IPS-20b (cell line): Measurements from ENCODE around the gene TMEM176B.

Experiments used
- H3K27ac ChIP-seq: one replicate; pipeline ENCODE4 v1.5.1; 2013; ENCODE audit warnings: low read length
- H3K27me3 ChIP-seq: 2 replicates; pipeline ENCODE4 v1.6.1; 2013; ENCODE audit warnings: mild to moderate bottlenecking, low read length, inconsistent platforms; ENCODE audit not compliant: insufficient read depth
- H3K36me3 ChIP-seq: 2 replicates; pipeline ENCODE4 v1.6.1; 2013; ENCODE audit warnings: low read depth, mild to moderate bottlenecking, inconsistent platforms, low read length, moderate library complexity; ENCODE audit not compliant: insufficient read depth
- H3K4me1 ChIP-seq: 2 replicates; pipeline ENCODE4 v1.6.1; 2013; ENCODE audit warnings: mild to moderate bottlenecking, control low read depth, inconsistent platforms, low read length, moderate library complexity; ENCODE audit not compliant: insufficient read depth
- H3K4me3 ChIP-seq: 2 replicates; pipeline ENCODE4 v1.5.1; 2013; ENCODE audit warnings: mild to moderate bottlenecking, low read length, inconsistent platforms
- H3K9ac ChIP-seq: 2 replicates; pipeline ENCODE4 v1.6.1; 2013; ENCODE audit warnings: low read depth, mild to moderate bottlenecking, inconsistent platforms, low read length, moderate library complexity
- H3K9me3 ChIP-seq: 2 replicates; pipeline ENCODE4 v1.6.1; 2013; ENCODE audit warnings: mild to moderate bottlenecking, low read depth, low read length, inconsistent platforms; ENCODE audit not compliant: insufficient read depth

Gene TMEM176B

DNA sequence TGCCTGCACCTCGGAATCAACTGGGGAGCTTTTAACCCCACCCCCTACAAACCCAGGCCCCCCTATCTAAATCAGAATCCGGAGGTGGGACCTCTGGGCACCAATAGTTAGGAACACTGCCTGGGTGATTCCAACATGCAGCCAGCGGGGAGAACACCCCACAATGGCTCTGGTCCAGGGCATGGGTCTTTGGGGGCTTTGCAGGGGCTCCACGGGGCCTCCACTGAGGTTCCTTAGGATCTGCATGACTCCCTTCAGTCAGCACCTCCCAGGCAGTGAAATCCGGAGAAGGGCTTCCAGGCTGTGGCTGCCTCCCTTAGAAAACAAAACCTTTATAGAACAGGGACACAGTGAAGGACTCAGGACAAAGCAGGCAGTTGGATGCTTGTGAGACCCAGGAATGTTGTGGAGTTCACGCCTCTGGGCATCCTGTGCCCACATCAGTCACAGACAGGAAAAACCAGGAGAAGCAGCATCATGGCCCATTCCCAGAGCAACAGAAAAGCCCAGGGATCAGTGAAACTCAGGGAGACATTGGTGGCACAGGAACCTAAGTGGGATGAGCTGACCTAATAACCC lies 35.6 kb upstream of the TMEM176B start:
- no peak overlapping the region for H3K4me3 ChIP-seq
- no peaks in the 10 kb centered on the region; the same call in 1 of the 2 replicates for H3K27me3 ChIP-seq
- H3K4me1 ChIP-seq: no peaks in the 10 kb centered on the region
- H3K27ac ChIP-seq: no peak overlapping the region
- H3K9me3 ChIP-seq: no peaks in the 10 kb centered on the region
- H3K36me3 ChIP-seq: no peaks in the 10 kb centered on the region
- H3K9ac ChIP-seq: no peak overlapping the region

DNA sequence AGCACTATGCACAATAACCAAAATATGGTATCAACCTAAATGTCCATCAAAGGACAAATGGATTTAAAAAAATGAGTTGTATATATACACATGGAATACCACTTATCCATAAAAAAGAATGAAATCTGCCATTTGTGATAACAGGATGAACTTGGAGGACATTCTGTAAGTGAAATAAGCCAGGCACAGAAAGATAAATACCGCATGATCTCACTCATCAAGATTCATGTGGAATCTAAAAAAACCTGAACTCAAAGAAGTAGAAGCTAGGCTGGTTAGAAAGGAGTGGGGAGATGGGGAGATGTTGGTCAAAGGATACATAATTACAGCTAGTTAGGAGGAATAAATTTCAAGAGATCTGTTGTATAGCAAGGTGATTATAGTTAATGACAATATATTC lies 34.9 kb upstream of the TMEM176B start:
- Histone ChIP-seq H3K36me3 (no peaks in the 10 kb centered on the region), H3K4me3 (no peak overlapping the region), H3K9ac (no peak overlapping the region), H3K27me3 (no peaks in the 10 kb centered on the region; the same call in 1 of the 2 replicates), H3K4me1 (no peaks in the 10 kb centered on the region), H3K27ac (no peak overlapping the region), H3K9me3 (no peaks in the 10 kb centered on the region)

DNA sequence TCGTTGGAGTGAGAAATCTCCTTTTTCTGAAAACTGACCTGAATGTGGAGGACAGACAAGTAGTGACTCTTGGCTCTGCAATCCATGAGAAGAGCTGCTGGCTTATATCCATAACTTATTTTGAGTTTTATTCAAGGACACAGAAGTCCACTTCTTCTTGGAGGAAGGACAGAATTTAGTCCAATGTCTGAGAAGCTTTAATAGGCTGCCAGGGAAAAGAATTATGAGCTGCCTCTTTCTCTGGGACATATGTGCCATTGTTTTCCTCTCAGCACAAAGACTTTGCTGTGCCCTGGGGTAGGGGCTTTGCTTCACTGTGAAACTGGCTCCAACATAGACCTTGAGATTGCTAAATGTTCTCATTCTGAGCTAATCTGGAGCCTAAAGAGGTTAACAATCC lies 31.7 kb upstream of the TMEM176B start:
- H3K36me3 ChIP-seq: no peaks in the 10 kb centered on the region
- H3K4me3 ChIP-seq: no peak overlapping the region
- H3K4me1 ChIP-seq: no peaks in the 10 kb centered on the region
- H3K27me3 ChIP-seq: no peaks in the 10 kb centered on the region; the same call in 1 of the 2 replicates
- no peak overlapping the region for H3K27ac ChIP-seq
- no peaks in the 10 kb centered on the region for H3K9me3 ChIP-seq
- no peak overlapping the region for H3K9ac ChIP-seq

DNA sequence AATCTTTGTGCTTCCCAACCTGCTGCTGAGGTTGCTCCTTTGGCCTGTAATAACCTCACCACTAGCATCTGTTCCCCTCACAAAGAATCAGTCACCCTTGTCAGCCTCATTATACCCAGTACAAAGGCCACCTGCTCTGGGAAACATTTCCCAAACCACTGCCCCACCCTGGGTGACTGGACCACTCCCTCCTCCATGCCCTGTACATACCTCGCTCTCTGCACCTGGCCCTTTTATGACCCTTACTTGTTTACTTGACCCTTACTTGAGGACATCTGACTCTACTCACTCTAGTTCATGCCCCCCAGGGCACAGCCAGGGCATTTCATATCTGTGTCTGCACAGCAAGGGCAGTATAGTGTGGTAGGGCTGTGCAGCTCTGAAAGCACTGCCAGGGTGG lies 30.8 kb upstream of the TMEM176B start:
- no peak overlapping the region for H3K27ac ChIP-seq
- no peak overlapping the region for H3K4me3 ChIP-seq
- no peaks in the 10 kb centered on the region for H3K9me3 ChIP-seq
- H3K36me3 ChIP-seq: no peaks in the 10 kb centered on the region
- H3K4me1 ChIP-seq: no peaks in the 10 kb centered on the region
- no peaks in the 10 kb centered on the region for H3K27me3 ChIP-seq
- H3K9ac ChIP-seq: no peak overlapping the region

DNA sequence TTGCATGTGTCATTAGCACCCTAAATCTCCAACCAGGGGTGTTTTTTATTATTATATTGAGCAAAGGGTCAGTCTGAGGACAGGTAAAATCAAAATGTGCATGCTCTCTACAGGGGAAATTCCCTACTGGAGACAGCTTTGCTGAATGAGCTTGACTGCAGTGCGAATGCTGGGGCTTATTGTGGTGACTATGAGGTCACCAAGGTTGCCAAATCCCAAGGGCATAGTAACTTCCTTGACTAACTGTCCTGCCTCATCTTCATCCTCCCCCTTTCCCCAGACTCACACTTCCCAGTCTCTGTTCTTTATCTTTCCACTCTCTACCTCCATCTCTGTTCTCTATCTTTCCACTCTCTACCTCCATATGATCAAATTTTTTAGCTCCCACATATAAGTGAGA lies 29.3 kb upstream of the TMEM176B start:
- Histone ChIP-seq H3K9ac (no peak overlapping the region), H3K27ac (no peak overlapping the region), H3K4me3 (no peak overlapping the region), H3K36me3 (no peaks in the 10 kb centered on the region), H3K9me3 (no peaks in the 10 kb centered on the region), H3K27me3 (no peaks in the 10 kb centered on the region), H3K4me1 (no peaks in the 10 kb centered on the region)

DNA sequence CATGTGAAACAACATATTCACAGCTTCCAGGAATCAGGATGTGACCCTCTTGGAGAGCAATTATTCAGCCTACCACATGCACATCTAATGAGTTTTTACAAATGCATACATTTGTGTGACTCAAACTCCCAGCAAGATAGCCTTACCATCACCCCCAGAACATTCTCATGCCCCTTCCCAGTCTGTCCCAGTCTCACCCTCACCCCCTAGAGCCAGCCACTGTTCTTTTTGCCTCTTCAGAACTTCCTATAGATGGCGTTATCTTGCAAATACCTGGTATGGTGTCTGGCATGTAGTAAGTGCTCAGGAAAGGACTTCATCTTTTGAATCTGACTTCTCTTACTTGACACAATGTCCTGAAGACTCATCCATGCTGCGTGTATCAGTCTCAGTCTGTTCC lies 28.2 kb upstream of the TMEM176B start:
- Histone ChIP-seq H3K4me1 (no peaks in the 10 kb centered on the region), H3K27me3 (no peaks in the 10 kb centered on the region), H3K4me3 (no peak overlapping the region), H3K9me3 (no peaks in the 10 kb centered on the region), H3K36me3 (no peaks in the 10 kb centered on the region), H3K9ac (no peak overlapping the region), H3K27ac (no peak overlapping the region)

DNA sequence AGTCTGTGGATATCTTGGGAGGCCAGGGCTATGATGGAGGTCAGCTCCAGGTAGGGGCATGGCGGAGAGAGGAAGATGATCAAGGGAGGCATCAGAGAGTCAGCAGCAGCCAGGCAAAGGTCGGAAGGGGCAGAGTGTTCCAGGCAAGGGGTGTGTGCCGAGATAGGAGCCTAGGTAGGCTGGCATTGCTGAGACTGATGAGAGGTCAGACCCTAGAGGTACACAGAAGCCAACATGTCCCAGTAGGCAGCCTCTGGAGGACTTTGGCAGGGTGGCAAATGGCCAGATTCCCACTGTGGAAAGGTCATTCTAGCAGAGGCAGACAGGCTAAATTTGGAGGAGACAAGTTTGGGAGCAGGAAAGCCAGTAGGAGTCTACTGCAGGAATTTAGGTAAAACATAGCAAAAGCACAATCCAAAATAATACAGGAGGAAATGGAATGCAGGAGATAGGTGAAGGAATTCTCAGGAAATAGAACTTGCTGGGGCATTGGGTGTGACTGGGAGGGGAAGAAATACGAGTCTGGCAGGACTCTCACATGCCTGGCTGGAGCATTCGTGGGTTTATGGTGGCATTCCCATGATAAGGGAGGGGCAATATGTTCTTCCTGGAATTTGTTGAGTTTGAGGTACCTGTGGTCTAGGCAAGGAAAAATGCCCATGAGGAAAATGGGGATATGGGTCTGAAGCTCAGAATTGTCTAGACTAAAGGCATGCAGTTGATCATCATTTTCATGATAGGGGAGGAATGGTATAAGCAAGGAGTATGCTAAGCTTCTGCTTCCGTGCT lies 26.1 kb upstream of the TMEM176B start:
- Histone ChIP-seq H3K27ac (no peak overlapping the region), H3K9me3 (no peaks in the 10 kb centered on the region), H3K36me3 (no peaks in the 10 kb centered on the region), H3K4me3 (no peak overlapping the region), H3K27me3 (no peaks in the 10 kb centered on the region), H3K9ac (no peak overlapping the region), H3K4me1 (no peaks in the 10 kb centered on the region)

DNA sequence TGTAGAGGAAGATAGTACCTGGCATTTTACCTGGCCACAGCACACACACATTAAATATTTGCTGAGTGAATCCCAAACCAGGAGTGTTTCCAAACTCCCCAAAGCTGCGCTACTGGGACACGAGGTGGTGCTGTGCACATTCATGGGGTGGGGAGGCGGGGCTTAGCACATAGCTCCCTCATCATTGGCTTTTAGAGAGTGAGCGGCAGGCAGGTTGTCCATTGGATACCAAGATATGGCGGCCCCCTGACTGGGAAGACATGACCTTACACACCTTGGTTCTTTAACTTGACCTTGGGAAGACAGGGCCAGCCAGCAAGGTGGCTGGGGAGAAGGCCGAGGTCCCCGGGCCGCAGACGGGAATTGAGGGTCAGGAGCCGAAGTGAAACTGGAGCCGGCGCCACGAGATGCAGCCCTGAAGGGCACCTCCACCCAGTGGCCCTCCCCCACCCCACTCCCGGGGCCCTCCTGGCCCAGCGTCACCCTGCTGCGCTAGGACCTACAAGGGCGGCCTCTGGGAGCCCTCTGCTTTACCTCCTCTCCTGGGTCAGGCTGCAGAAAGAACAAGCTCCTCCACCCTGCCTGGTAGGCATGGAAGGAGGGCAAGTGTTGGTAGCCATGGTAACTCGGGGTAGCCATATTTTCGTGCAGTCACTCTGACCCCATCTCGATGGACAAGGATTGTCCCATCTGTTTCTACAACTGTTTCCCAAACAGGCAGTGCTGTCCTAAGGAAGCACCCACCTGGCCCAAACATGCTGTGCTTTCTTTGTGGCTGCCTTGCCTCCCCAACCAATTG lies 24.4 kb upstream of the TMEM176B start:
- Histone ChIP-seq H3K9ac (no peak overlapping the region), H3K27ac (no peak overlapping the region), H3K36me3 (no peaks in the 10 kb centered on the region), H3K9me3 (no peaks in the 10 kb centered on the region), H3K4me1 (peaks cover 3% of the 10 kb centered on the region; the same call in 1 of the 2 replicates), H3K27me3 (no peaks in the 10 kb centered on the region), H3K4me3 (no peak overlapping the region)

DNA sequence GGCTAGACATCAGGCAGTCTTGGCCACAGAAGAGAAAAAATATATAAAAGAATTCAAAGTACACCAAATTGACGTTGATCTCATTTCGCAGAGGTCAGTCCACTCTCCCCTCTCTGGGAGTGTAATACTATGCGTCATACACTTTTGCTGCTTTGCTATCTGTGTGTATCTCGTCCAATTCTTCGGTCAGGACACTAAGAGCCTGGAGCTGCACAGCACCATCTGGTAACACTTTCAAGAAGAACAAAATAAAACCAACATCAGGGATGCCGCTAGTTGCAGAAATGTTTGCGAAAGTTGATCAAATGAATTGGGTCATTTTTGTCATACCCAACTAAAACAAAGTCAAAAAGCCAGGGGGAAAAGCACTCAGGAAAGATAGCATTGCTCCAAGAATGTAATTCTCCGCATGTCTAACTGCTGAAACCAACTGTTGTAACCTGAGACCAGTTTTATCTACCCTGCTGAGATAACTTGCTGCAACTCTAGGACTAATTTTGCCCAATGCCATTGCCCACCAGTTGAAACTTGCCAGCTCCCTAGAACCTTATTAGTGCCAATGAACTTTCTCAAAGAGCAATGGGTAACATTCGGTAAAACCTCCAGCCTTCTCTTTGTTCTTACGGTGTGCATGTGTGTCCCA lies 23.4 kb upstream of the TMEM176B start:
- no peak overlapping the region for H3K9ac ChIP-seq
- no peaks in the 10 kb centered on the region for H3K9me3 ChIP-seq
- H3K36me3 ChIP-seq: no peaks in the 10 kb centered on the region
- peaks cover 3% of the 10 kb centered on the region; the same call in 1 of the 2 replicates for H3K4me1 ChIP-seq
- H3K4me3 ChIP-seq: no peak overlapping the region
- H3K27me3 ChIP-seq: no peaks in the 10 kb centered on the region; the same call in 1 of the 2 replicates
- H3K27ac ChIP-seq: no peak overlapping the region

DNA sequence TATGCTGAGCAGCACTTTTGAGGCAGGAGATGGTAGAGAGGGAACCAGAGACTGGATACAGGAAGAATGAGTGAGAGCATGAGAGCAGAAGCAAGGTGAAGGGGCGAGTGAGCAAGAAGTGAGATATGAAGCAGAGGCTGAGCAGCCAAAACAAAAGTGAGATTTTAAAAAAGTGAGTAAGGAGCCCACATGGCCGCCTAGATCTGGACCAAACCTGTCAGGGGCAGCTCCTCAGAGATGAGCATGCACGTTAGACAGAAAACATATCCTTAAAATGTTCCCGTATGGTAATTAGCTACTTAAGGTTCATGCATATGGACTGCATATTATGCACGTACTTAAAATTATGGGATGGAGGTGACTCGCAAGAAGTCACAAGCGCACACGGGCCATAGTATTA lies 22.9 kb upstream of the TMEM176B start:
- Histone ChIP-seq H3K4me1 (peaks cover 3% of the 10 kb centered on the region; the same call in 1 of the 2 replicates), H3K36me3 (no peaks in the 10 kb centered on the region), H3K27me3 (no peaks in the 10 kb centered on the region; the same call in 1 of the 2 replicates), H3K9me3 (no peaks in the 10 kb centered on the region), H3K4me3 (no peak overlapping the region), H3K9ac (no peak overlapping the region), H3K27ac (no peak overlapping the region)

DNA sequence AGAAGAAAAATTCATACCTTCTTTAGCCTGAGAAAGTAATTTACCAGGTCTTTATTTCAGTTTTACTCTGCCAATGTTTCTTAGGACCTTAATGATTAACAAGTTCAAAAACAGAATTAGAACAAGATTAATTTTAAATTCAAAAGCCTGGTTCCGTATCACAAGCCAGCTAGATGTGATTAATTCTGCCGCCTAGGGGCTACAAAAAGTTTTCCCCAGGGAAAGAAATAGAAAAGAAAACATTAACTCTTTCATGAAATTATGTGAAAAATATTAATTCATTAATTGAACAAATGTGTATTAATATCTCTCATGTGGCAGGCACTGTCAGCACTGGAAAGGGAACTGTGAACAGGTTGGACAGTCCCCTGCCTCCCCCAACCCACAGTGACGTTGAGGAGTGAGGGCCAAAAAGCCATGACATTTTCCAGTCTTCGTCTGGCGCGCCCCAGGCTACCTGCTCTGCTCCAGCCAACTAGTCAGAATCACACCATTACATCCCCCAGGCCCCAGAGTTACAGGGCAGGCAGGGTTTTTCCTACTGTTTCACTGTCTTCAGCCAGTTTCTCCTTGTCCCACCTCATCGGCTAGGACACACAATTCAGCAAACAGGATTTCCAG lies 20.5 kb upstream of the TMEM176B start:
- Histone ChIP-seq H3K9ac (no peak overlapping the region), H3K27ac (no peak overlapping the region), H3K4me3 (no peak overlapping the region), H3K27me3 (no peaks in the 10 kb centered on the region; the same call in 1 of the 2 replicates), H3K36me3 (no peaks in the 10 kb centered on the region), H3K9me3 (peaks cover 9% of the 10 kb centered on the region; the same call in 1 of the 2 replicates), H3K4me1 (peaks cover 3% of the 10 kb centered on the region; the same call in 1 of the 2 replicates)
